ENCODE results near the gene HBE1. TPM values are rescaled to one million over a fixed set of nuclear protein-coding genes. Genes with fewer than 3 reads are reported as not detected.
"Not testable (repeated sequence)": the region's sequence is repeated elsewhere in the genome, so short reads cannot be mapped to it uniquely, and the experiment has no call there.

HBE1 gene
- total RNA-seq, 1 experiment from 2014 or later = not detected

GRCh38 chr11:5272395-5273017, 2.8 kb upstream of the HBE1 start:
- H3K27me3 ChIP-seq (ENCODE audit: low read length) = no peaks in the 10 kb centered on the region
- no peak overlapping the region for H3K4me3 ChIP-seq (ENCODE audit: low read length)
- H3K9ac ChIP-seq (ENCODE audit: low read length) = no peak overlapping the region
- H3K4me1 ChIP-seq (ENCODE audit: low read length) = no peaks in the 10 kb centered on the region
- H3K36me3 ChIP-seq (ENCODE audit: insufficient read depth, low read length) = no peaks in the 10 kb centered on the region
- DNase-seq = no peak
- no peaks in the 10 kb centered on the region for H3K79me2 ChIP-seq (ENCODE audit: low read length)
- no peaks in the 10 kb centered on the region for H3K9me3 ChIP-seq (ENCODE audit: low read length)
- H3K27ac ChIP-seq (ENCODE audit: low read length) = no peak overlapping the region
- no peaks in the 10 kb centered on the region for H3K9me2 ChIP-seq (replicated peaks; ENCODE audit: insufficient read depth, low read length)
- H2AFZ ChIP-seq (ENCODE audit: low read length) = no peak overlapping the region
- H4K20me1 ChIP-seq (ENCODE audit: insufficient read depth, low read depth, low read length) = no peaks in the 10 kb centered on the region
- H3K4me2 ChIP-seq (ENCODE audit: low read depth, low read length, poor library complexity, severe bottlenecking) = no peak overlapping the region

GRCh38 chr11:5267033-5267563, 2.6 kb downstream of the HBE1 start:
- Histone ChIP-seq H3K27me3 (ENCODE audit: low read length) (no peaks in the 10 kb centered on the region), H3K27ac (ENCODE audit: low read length) (no peak overlapping the region), H3K9ac (ENCODE audit: low read length) (no peak overlapping the region), H3K9me2 (replicated peaks; ENCODE audit: insufficient read depth, low read length) (no peaks in the 10 kb centered on the region), H3K4me2 (ENCODE audit: low read depth, low read length, poor library complexity, severe bottlenecking) (no peak overlapping the region), H3K36me3 (ENCODE audit: insufficient read depth, low read length) (no peaks in the 10 kb centered on the region), H3K9me3 (ENCODE audit: low read length) (no peaks in the 10 kb centered on the region), H2AFZ (ENCODE audit: low read length) (no peak overlapping the region), H3K4me1 (ENCODE audit: low read length) (no peaks in the 10 kb centered on the region), H4K20me1 (ENCODE audit: insufficient read depth, low read depth, low read length) (no peaks in the 10 kb centered on the region), H3K4me3 (ENCODE audit: low read length) (no peak overlapping the region), H3K79me2 (ENCODE audit: low read length) (no peaks in the 10 kb centered on the region)
- no peak for DNase-seq

GRCh38 chr11:5266609-5267008, 3.1 kb downstream of the HBE1 start:
- no peak overlapping the region for H3K4me2 ChIP-seq (ENCODE audit: low read depth, low read length, poor library complexity, severe bottlenecking)
- no peak for DNase-seq

GRCh38 chr11:5265832-5266231, 3.9 kb downstream of the HBE1 start:
- Histone ChIP-seq H3K79me2 (ENCODE audit: low read length) (no peaks in the 10 kb centered on the region), H3K27me3 (ENCODE audit: low read length) (no peaks in the 10 kb centered on the region), H4K20me1 (ENCODE audit: insufficient read depth, low read depth, low read length) (no peaks in the 10 kb centered on the region), H3K9me3 (ENCODE audit: low read length) (no peaks in the 10 kb centered on the region), H3K36me3 (ENCODE audit: insufficient read depth, low read length) (no peaks in the 10 kb centered on the region), H3K4me2 (ENCODE audit: low read depth, low read length, poor library complexity, severe bottlenecking) (no peak overlapping the region), H3K9ac (ENCODE audit: low read length) (no peak overlapping the region), H3K27ac (ENCODE audit: low read length) (no peak overlapping the region), H3K9me2 (replicated peaks; ENCODE audit: insufficient read depth, low read length) (no peaks in the 10 kb centered on the region), H3K4me1 (ENCODE audit: low read length) (no peaks in the 10 kb centered on the region), H2AFZ (ENCODE audit: low read length) (no peak overlapping the region), H3K4me3 (ENCODE audit: low read length) (no peak overlapping the region)
- DNase-seq = no peak

More at GRCh38 chr11:5266609-5267008, 3.1 kb downstream of the HBE1 start:
- no peak overlapping the region for H3K27ac ChIP-seq (ENCODE audit: low read length)
- no peak overlapping the region for H3K4me3 ChIP-seq (ENCODE audit: low read length)
- H3K9me3 ChIP-seq (ENCODE audit: low read length) = no peaks in the 10 kb centered on the region
- H3K36me3 ChIP-seq (ENCODE audit: insufficient read depth, low read length) = no peaks in the 10 kb centered on the region
- no peaks in the 10 kb centered on the region for H3K27me3 ChIP-seq (ENCODE audit: low read length)
- no peaks in the 10 kb centered on the region for H3K79me2 ChIP-seq (ENCODE audit: low read length)
- H3K9me2 ChIP-seq (replicated peaks; ENCODE audit: insufficient read depth, low read length) = no peaks in the 10 kb centered on the region
- no peaks in the 10 kb centered on the region for H4K20me1 ChIP-seq (ENCODE audit: insufficient read depth, low read depth, low read length)
- no peak overlapping the region for H3K9ac ChIP-seq (ENCODE audit: low read length)
- H3K4me1 ChIP-seq (ENCODE audit: low read length) = no peaks in the 10 kb centered on the region
- no peak overlapping the region for H2AFZ ChIP-seq (ENCODE audit: low read length)

DNA sequence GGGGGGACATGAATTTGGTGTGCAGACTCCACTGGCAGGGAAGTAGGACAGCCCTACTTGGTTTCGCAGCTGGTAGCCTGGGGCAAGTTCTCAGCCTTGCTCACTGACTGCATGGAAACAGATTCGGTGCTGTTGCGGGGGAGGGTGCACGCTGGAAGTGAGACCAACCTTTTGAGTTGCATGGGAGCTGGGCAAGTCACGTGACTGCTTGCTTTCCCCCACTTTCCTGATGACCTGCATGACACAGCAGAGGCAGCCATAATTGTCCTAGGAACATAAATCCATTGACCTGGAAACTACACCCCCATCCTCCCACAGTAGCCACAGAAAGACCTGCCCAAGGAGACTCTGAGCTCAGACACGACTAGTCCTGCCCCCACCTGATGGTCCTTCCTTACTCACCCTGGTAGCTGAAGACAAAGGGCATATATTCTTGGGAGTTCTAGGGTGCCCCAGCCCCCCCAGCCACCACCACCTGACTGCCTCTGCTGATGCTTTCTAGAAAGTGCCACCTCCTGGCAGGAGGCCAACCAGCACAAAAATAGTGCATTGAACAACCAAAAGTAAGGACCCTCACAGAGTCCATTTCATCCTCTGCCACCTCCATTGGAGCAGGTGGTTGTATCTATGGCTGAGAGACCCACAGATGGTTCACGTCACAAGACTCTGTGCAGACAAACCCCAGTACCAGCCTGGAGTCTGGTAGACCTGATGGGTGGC, 11.0 kb downstream of the HBE1 start:
- Histone ChIP-seq H3K9me2 (replicated peaks; ENCODE audit: insufficient read depth, low read length) (no peaks in the 10 kb centered on the region), H2AFZ (ENCODE audit: low read length) (no peak overlapping the region), H3K4me2 (ENCODE audit: low read depth, low read length, poor library complexity, severe bottlenecking) (no peak overlapping the region), H3K9ac (ENCODE audit: low read length) (no peak overlapping the region), H3K36me3 (ENCODE audit: insufficient read depth, low read length) (no peaks in the 10 kb centered on the region), H3K27me3 (ENCODE audit: low read length) (no peaks in the 10 kb centered on the region), H3K9me3 (ENCODE audit: low read length) (no peaks in the 10 kb centered on the region), H3K4me1 (ENCODE audit: low read length) (no peaks in the 10 kb centered on the region), H3K79me2 (ENCODE audit: low read length) (no peaks in the 10 kb centered on the region), H3K4me3 (ENCODE audit: low read length) (no peak overlapping the region), H3K27ac (ENCODE audit: low read length) (no peak overlapping the region), H4K20me1 (ENCODE audit: insufficient read depth, low read depth, low read length) (no peaks in the 10 kb centered on the region)
- no peak for DNase-seq

DNA sequence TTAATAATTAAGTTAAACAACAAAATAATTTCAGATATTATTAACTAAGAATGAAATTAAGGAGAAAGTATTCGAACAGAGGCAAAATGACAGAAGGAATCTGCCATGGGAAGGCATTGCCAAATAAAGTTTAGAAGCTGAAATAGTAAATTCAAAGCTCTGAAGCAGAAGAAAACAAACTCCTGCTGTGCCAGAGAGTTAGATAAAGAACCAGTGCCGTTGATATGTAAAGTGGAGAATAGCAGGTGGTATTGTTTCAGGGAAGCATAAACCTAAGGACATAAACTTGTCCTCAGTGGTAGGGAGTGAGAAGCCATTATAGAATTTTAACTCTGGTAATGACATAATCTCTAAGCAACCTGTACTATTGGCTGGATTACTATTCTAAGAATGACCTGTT, 12.4 kb downstream of the HBE1 start:
- no peak overlapping the region for H3K9ac ChIP-seq (ENCODE audit: low read length)
- no peak overlapping the region for H3K4me3 ChIP-seq (ENCODE audit: low read length)
- DNase-seq = no peak
- no peaks in the 10 kb centered on the region for H3K9me2 ChIP-seq (replicated peaks; ENCODE audit: insufficient read depth, low read length)
- H3K79me2 ChIP-seq (ENCODE audit: low read length) = no peaks in the 10 kb centered on the region
- H3K36me3 ChIP-seq (ENCODE audit: insufficient read depth, low read length) = no peaks in the 10 kb centered on the region
- H3K27me3 ChIP-seq (ENCODE audit: low read length) = no peaks in the 10 kb centered on the region
- H4K20me1 ChIP-seq (ENCODE audit: insufficient read depth, low read depth, low read length) = no peaks in the 10 kb centered on the region
- H2AFZ ChIP-seq (ENCODE audit: low read length) = no peak overlapping the region
- no peak overlapping the region for H3K27ac ChIP-seq (ENCODE audit: low read length)
- no peaks in the 10 kb centered on the region for H3K9me3 ChIP-seq (ENCODE audit: low read length)
- no peak overlapping the region for H3K4me2 ChIP-seq (ENCODE audit: low read depth, low read length, poor library complexity, severe bottlenecking)
- no peaks in the 10 kb centered on the region for H3K4me1 ChIP-seq (ENCODE audit: low read length)

DNA sequence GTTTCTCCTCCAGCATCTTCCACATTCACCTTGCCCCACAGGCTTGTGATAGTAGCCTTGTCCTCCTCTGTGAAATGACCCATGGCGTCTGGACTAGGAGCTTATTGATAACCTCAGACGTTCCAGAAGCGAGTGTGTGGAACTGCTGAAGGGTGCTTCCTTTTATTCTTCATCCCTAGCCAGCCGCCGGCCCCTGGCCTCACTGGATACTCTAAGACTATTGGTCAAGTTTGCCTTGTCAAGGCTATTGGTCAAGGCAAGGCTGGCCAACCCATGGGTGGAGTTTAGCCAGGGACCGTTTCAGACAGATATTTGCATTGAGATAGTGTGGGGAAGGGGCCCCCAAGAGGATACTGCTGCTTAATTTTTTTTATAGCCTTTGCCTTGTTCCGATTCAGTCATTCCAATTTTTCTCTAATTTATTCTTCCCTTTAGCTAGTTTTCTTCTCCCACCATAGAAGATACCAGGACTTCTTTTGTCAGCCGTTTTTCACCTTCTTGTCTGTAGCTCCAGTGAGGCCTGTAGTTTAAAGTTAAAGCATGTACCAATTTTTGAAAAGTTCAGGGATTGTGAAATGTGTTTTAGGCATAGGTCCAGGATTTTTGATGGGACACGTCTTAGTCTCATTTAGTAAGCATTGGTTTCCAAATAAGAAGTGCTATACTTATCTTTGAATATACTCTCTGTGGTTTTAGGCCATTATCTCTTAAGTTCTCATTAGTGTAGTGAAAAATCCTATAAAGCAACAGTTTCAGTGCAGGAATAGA, 14.9 kb downstream of the HBE1 start, which contains the start of gene HBG2:
HBG2 (minus strand) TSS at position 136 of the 768 bp plus-strand sequence; CDS start at position 83, 53 bp downstream.
- not testable (repeated sequence) for H3K9me2 ChIP-seq (replicated peaks; ENCODE audit: insufficient read depth, low read length); DNase-seq; H4K20me1 ChIP-seq (ENCODE audit: insufficient read depth, low read depth, low read length); H2AFZ ChIP-seq (ENCODE audit: low read length); H3K27ac ChIP-seq (ENCODE audit: low read length); H3K4me3 ChIP-seq (ENCODE audit: low read length); H3K9me3 ChIP-seq (ENCODE audit: low read length); H3K4me1 ChIP-seq (ENCODE audit: low read length); H3K9ac ChIP-seq (ENCODE audit: low read length); H3K36me3 ChIP-seq (ENCODE audit: insufficient read depth, low read length); H3K27me3 ChIP-seq (ENCODE audit: low read length); H3K4me2 ChIP-seq (ENCODE audit: low read depth, low read length, poor library complexity, severe bottlenecking); H3K79me2 ChIP-seq (ENCODE audit: low read length)

DNA sequence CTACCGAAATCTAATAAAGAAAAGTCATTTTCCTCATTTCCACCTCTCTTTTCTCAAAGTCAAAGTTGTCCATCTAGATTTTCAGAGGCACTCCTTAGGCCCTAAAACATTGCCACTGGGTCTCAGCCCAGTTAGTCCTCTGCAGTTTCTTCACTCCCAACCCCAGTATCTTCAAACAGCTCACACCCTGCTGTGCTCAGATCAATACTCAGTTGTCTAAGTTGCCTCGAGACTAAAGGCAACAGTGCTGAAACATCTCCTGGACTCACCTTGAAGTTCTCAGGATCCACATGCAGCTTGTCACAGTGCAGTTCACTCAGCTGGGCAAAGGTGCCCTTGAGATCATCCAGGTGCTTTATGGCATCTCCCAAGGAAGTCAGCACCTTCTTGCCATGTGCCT, 15.7 kb downstream of the HBE1 start:
- not testable (repeated sequence) for H3K79me2 ChIP-seq (ENCODE audit: low read length); DNase-seq; H3K9me2 ChIP-seq (replicated peaks; ENCODE audit: insufficient read depth, low read length); H2AFZ ChIP-seq (ENCODE audit: low read length); H3K4me3 ChIP-seq (ENCODE audit: low read length); H3K4me2 ChIP-seq (ENCODE audit: low read depth, low read length, poor library complexity, severe bottlenecking); H3K36me3 ChIP-seq (ENCODE audit: insufficient read depth, low read length); H3K27me3 ChIP-seq (ENCODE audit: low read length); H3K27ac ChIP-seq (ENCODE audit: low read length); H4K20me1 ChIP-seq (ENCODE audit: insufficient read depth, low read depth, low read length); H3K4me1 ChIP-seq (ENCODE audit: low read length); H3K9me3 ChIP-seq (ENCODE audit: low read length); H3K9ac ChIP-seq (ENCODE audit: low read length)

All from Karpas-422 (cell line).